ENCODE data around the gene C1orf210.

The C1orf210 gene

GRCh38 chr1:43277116-43277876 lies 8.1 kb downstream of the C1orf210 start:
- Mint-ChIP-seq H3K4me1 (ENCODE audit: low read depth) (peaks cover 12% of the 10 kb centered on the region), H3K36me3 (ENCODE audit: low read depth) (no peaks in the 10 kb centered on the region), H3K4me3 (no peak overlapping the region), H3K9me3 (peaks cover 5% of the 10 kb centered on the region), H3K27ac (no peak overlapping the region), H3K27me3 (peaks cover 2% of the 10 kb centered on the region)
- no peak for DNase-seq

GRCh38 chr1:43276673-43277072 lies 8.7 kb downstream of the C1orf210 start:
- Mint-ChIP-seq H3K9me3 (peaks cover 5% of the 10 kb centered on the region), H3K4me1 (ENCODE audit: low read depth) (peaks cover 12% of the 10 kb centered on the region), H3K27ac (no peak overlapping the region), H3K27me3 (peaks cover 8% of the 10 kb centered on the region), H3K36me3 (ENCODE audit: low read depth) (no peaks in the 10 kb centered on the region), H3K4me3 (no peak overlapping the region)
- peak; percentile 7 for DNase-seq

GRCh38 chr1:43275826-43276620 lies 9.4 kb downstream of the C1orf210 start:
- Mint-ChIP-seq H3K4me3 (no peak overlapping the region), H3K27me3 (peaks cover 14% of the 10 kb centered on the region), H3K27ac (no peak overlapping the region), H3K9me3 (peaks cover 5% of the 10 kb centered on the region), H3K4me1 (ENCODE audit: low read depth) (peaks cover 17% of the 10 kb centered on the region), H3K36me3 (ENCODE audit: low read depth) (no peaks in the 10 kb centered on the region)
- DNase-seq: peak; percentile 15

- Mint-ChIP-seq H3K27ac (peak overlapping the region; percentile 78), H3K27me3 (peaks cover 24% of the 10 kb centered on the region), H3K4me1 (ENCODE audit: low read depth) (peaks cover 27% of the 10 kb centered on the region), H3K4me3 (no peak overlapping the region), H3K36me3 (ENCODE audit: low read depth) (no peaks in the 10 kb centered on the region), H3K9me3 (peaks cover 5% of the 10 kb centered on the region)
- no peak for DNase-seq
These were observed 10.6 kb downstream of the C1orf210 start for GRCh38 chr1:43274804-43275180.

- peaks cover 29% of the 10 kb centered on the region for H3K27me3 Mint-ChIP-seq
- H3K9me3 Mint-ChIP-seq: peaks cover 5% of the 10 kb centered on the region
- peaks cover 27% of the 10 kb centered on the region for H3K4me1 Mint-ChIP-seq (ENCODE audit: low read depth)
- peak overlapping the region; percentile 78 for H3K27ac Mint-ChIP-seq
- H3K4me3 Mint-ChIP-seq: no peak overlapping the region
- no peaks in the 10 kb centered on the region for H3K36me3 Mint-ChIP-seq (ENCODE audit: low read depth)
- peak; percentile 56 for DNase-seq
These were observed 11.1 kb downstream of the C1orf210 start for GRCh38 chr1:43274125-43274803.

- Mint-ChIP-seq H3K36me3 (ENCODE audit: low read depth) (no peaks in the 10 kb centered on the region), H3K9me3 (peaks cover 5% of the 10 kb centered on the region), H3K27me3 (peaks cover 31% of the 10 kb centered on the region), H3K27ac (no peak overlapping the region), H3K4me1 (ENCODE audit: low read depth) (peaks cover 27% of the 10 kb centered on the region), H3K4me3 (no peak overlapping the region)
- DNase-seq: no peak
These were observed 11.7 kb downstream of the C1orf210 start for GRCh38 chr1:43273708-43274107.

GRCh38 chr1:43272576-43273571 lies 12.5 kb downstream of the C1orf210 start:
- H3K27ac Mint-ChIP-seq: no peak overlapping the region
- H3K27me3 Mint-ChIP-seq: peaks cover 31% of the 10 kb centered on the region
- no peak overlapping the region for H3K4me3 Mint-ChIP-seq
- peaks cover 27% of the 10 kb centered on the region for H3K4me1 Mint-ChIP-seq (ENCODE audit: low read depth)
- peaks cover 5% of the 10 kb centered on the region for H3K9me3 Mint-ChIP-seq
- H3K36me3 Mint-ChIP-seq (ENCODE audit: low read depth): no peaks in the 10 kb centered on the region
- DNase-seq: no peak

GRCh38 chr1:43272161-43272560 lies 13.2 kb downstream of the C1orf210 start:
- Mint-ChIP-seq H3K4me3 (no peak overlapping the region), H3K4me1 (ENCODE audit: low read depth) (peaks cover 27% of the 10 kb centered on the region), H3K27me3 (peaks cover 34% of the 10 kb centered on the region), H3K27ac (no peak overlapping the region), H3K9me3 (peaks cover 5% of the 10 kb centered on the region), H3K36me3 (ENCODE audit: low read depth) (no peaks in the 10 kb centered on the region)
- DNase-seq: no peak

GRCh38 chr1:43271186-43272118 lies 13.9 kb downstream of the C1orf210 start:
- Mint-ChIP-seq H3K36me3 (ENCODE audit: low read depth) (no peaks in the 10 kb centered on the region), H3K9me3 (peaks cover 5% of the 10 kb centered on the region), H3K4me3 (peak overlapping the region; percentile 31), H3K4me1 (ENCODE audit: low read depth) (peaks cover 27% of the 10 kb centered on the region), H3K27me3 (peaks cover 37% of the 10 kb centered on the region), H3K27ac (no peak overlapping the region)
- no peak for DNase-seq

GRCh38 chr1:43270421-43271095 lies 14.8 kb downstream of the C1orf210 start:
- Mint-ChIP-seq H3K4me1 (ENCODE audit: low read depth) (peaks cover 27% of the 10 kb centered on the region), H3K4me3 (peak overlapping the region; percentile 31), H3K9me3 (peaks cover 5% of the 10 kb centered on the region), H3K27ac (no peak overlapping the region), H3K36me3 (ENCODE audit: low read depth) (no peaks in the 10 kb centered on the region), H3K27me3 (peaks cover 37% of the 10 kb centered on the region)
- DNase-seq: peak; percentile 38

- no peak within 1 kb of the TSS for H3K27ac Mint-ChIP-seq
- H3K4me1 Mint-ChIP-seq (ENCODE audit: low read depth): peaks cover 23% of the 10 kb centered on the region
- DNase-seq: no peak
- H3K27me3 Mint-ChIP-seq: peaks cover 37% of the 10 kb centered on the region
- peak within 1 kb of the TSS; percentile 31 for H3K4me3 Mint-ChIP-seq
- H3K36me3 Mint-ChIP-seq (ENCODE audit: low read depth): no peaks in the 10 kb centered on the region
- H3K9me3 Mint-ChIP-seq: peaks cover 3% of the 10 kb centered on the region
These were observed 15.6 kb downstream of the C1orf210 start, which contains the start of gene TMEM125 for GRCh38 chr1:43269627-43270375. Gene TMEM125, plus strand, starts transcription at chr1:43269983. Its CDS starts 2,740 bp downstream, at chr1:43272723.

GRCh38 chr1:43267818-43268425 lies 17.5 kb downstream of the C1orf210 start:
- Mint-ChIP-seq H3K27ac (no peak overlapping the region), H3K4me1 (ENCODE audit: low read depth) (peaks cover 15% of the 10 kb centered on the region), H3K4me3 (no peak overlapping the region)

More at GRCh38 chr1:43267818-43268425, 17.5 kb downstream of the C1orf210 start:
- no peaks in the 10 kb centered on the region for H3K36me3 Mint-ChIP-seq (ENCODE audit: low read depth)
- peaks cover 6% of the 10 kb centered on the region for H3K9me3 Mint-ChIP-seq
- peaks cover 37% of the 10 kb centered on the region for H3K27me3 Mint-ChIP-seq
- DNase-seq: no peak

All from activated T-cell treated with anti-CD3 and anti-CD28 coated beads, Interleukin-2, amount 50 U/mL, for 24 hours (primary cell).